Fibroblast of skin of left biceps (primary cell): ENCODE measurements around the gene SPON1.

Source experiments
- DNase-seq, 2 experiments: peaks; one replicate each; pipeline ENCODE4 v3.0.0-alpha.2; 2013; ENCODE audit warnings: low read depth in 2 of 2

The SPON1 gene

DNA sequence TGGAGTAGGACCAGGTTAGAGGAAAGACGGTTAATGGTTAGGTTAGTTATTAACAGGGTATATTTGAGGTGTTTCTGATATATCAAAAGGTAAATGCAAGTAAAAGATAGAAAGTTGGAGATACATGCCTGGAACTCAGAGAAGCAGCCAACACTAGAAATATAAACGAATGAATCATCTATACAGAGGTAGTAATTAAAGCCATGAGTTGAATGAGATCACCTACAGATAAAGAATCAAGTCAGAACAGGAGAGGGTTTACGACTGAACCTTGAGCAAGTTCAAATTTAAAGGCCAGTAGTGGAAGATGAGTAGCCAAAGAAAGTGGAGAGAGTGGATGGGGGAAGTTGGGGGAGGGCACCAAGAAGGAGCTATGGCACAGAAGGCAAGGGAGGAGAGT lies 73.9 kb downstream of the SPON1 start:
- no peak for DNase-seq

- DNase-seq: no peak
These were observed 78.5 kb downstream of the SPON1 start for GRCh38 chr11:14041040-14041439.

DNA sequence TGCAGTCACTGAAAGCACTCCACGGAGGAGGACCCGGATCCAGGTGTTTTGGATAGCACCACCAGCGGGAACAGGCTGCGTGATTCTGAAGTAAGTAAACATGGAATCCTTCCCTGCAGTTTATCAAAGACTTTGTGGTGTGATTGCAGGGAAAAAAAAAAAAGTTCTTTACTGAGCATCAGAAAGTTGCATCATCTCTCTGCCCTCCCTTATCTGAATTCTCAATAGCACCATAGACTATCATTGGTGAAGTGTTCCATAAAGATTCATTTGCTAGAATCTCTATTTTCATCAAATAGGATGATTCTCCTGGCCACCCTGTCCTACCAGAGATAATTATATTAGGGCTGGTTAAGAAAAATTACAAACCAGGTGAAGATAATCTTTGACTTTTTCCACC lies 79.0 kb downstream of the SPON1 start:
- DNase-seq: no peak

- DNase-seq: no peak
These were observed 80.4 kb downstream of the SPON1 start for GRCh38 chr11:14042686-14043465.

- no peak for DNase-seq
These were observed 82.4 kb downstream of the SPON1 start for GRCh38 chr11:14044916-14045315.

- no peak for DNase-seq
These were observed 82.9 kb downstream of the SPON1 start for GRCh38 chr11:14045417-14045816.

GRCh38 chr11:14052198-14052597 lies 89.7 kb downstream of the SPON1 start:
- DNase-seq: no peak

DNA sequence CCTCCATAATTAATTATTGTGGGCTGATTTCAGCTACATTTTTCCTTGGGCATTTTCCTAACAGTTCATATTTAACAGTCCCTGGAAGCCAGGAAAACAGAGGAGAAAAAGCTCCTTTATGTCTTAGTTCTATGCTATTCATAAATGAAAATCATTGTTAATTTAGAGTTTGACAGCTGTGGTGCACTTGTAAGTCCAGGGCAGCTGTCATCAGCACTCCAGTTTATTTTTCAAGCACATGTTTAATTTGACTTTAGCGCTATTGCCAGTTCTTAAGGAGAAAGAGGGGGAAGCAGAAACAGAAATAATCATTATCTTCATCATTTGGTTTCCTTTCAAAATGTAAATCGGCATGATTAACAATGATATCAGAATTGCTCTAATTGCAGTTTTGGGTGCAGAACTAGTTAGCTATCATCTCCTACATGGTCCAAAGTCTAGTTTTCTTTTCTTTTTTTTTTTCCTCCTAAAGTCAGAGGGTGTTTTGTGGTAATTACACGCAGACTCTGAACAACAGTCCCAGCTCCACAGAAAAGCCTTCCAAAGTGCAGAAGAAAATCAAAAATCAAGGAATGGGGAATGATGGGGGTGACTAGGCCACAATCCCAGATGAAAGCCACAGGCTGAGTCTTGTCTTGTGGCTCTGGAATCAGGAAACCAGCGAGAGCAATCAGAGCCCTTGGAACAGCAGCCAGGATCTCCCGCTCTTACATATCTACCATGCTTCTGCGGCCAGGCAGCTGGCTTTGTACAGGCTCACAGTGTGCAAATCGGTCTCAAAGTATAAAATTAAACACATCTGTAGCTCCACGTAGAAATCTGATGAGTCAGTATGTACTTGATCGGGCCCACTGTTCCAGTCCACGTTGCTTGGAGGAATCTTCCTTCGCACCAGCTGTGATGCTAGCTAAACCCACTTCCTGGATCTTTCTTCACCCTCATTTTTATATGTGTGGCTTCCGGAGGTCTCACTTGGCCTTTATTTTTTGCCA lies 91.9 kb downstream of the SPON1 start:
- DNase-seq: peak; percentile 87

- no peak for DNase-seq
These were observed 93.4 kb downstream of the SPON1 start for GRCh38 chr11:14055936-14056335.

DNA sequence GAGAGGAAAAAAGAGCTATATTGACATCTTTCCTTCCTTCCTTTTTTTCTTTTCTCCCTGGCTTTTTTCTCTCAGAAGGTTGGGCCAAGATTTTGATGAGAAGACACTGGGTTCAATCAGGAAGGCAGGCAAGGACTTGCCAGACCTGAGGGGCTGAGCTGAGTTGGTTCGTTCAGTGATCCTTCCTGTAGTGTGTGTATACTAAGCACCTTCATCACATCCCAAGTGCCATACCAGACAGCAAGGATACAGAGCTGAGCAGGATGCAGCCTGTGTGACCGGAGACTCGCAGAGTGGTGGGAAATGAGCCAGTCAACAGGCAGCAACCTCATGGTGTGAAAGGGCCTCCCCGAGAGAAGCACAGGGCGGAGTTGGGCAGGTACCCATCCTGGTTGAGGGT lies 95.5 kb downstream of the SPON1 start:
- DNase-seq: no peak

- DNase-seq: no peak
These were observed 97.0 kb downstream of the SPON1 start for GRCh38 chr11:14059491-14059890.

GRCh38 chr11:14061721-14062120 lies 99.2 kb downstream of the SPON1 start:
- no peak for DNase-seq

DNA sequence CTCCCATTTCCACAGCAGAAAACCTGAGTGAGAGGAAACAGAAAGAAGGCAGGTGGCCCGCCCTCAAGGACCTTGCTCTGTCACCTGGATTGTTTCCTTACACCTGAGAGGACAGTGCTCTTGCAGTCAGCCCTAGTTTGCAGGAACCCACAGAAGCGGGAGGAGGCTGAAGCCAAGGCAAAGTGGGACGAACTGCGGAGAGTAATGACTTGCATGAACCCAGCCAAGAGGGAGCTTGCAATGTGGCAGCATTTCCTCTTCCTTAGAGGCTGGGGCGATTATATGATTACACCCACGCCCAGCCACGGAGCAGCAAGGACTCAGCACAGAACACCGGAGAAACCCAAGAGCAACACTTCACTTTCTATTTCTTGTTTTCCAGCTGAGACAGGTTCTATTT lies 102.6 kb downstream of the SPON1 start:
- DNase-seq: no peak

DNA sequence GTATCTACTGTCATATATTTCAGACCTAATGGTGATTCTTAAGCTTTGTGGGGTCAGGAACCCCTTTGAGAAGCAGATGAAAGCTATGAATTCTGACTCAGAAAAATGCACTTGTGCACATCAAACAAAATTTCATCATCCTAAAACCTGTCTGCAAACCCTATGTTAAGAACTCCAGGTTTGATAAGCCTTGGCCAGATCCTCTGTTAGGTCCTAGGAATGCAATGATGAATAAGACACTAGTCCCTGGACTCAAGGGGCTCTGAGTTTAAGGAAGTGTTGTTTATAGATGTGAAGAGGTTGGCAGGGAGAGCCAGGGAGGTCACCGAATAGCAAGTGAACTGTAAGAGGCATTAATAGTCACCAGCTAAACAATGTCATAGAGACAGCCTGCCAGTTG lies 103.2 kb downstream of the SPON1 start:
- DNase-seq: no peak

GRCh38 chr11:14067686-14068085 lies 105.2 kb downstream of the SPON1 start:
- DNase-seq: no peak

DNA sequence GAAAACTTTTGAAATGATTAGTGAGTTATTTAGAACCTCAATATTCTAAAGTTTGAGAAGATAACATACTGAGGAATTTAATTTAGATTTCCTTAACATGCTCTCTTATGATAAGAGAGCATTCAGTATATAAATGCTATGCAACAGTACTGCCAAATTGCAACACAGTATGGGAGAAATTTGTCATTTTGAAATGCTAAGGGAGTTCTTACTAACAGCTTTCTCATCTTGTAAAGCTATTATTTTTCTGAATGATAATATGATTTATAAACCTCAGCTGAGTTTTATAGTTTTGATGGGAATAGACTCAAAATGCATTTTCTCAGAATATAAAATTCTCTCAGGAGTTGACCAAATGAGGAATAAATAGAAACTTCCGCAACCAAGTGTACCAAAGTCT lies 108.4 kb downstream of the SPON1 start:
- no peak for DNase-seq

DNA sequence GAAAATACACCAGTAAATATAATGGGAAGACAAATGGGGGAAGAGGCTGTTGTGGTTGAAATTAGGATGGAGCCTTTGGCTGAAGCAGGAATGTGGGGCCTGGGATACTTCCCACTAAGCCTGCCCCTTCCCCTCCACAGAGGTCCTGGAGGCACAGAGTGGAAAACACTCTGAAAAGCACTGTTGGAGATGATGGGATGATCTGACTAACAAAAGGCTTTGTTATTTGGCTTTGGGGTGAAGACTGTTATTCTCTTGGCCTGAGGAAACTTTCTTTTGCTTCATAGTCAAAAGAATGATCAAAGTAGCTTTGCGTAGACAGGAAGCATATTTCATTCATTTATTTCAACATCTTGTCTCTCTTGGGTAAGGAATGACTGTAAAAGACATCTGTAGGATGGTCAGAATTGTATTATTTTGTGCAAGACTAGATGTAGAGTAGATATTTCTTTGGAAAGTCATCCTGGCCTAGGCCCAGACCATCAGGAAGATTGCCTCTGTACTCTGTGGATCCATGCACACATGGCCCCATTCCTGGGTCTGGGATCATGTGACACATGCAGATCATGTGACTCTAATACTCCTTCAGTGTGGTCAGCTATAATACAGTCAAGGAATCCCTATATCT lies 111.4 kb downstream of the SPON1 start:
- DNase-seq: peak; percentile 76 to 82

GRCh38 chr11:14075118-14076078 lies 112.9 kb downstream of the SPON1 start:
- no peak for DNase-seq

DNA sequence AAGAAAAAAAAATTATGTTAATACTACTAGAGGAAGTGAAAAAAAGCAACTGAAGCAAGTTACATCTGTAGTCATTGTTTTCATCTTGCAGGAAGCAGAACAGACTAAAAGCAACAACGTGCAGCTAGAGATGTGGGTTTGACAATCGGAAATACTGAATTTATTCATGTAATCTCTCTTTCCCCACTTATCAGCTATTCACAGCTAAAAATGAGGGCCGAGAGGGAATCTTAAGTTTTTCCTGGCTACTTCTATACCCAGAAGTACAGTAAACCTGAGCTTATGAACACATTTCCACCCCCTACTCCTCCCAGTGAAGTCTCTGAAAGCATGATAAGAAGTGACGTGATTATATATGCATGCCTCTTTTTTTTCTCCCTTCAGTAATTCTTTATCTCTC lies 116.5 kb downstream of the SPON1 start:
- no peak for DNase-seq

- DNase-seq: no peak
These were observed 117.3 kb downstream of the SPON1 start for GRCh38 chr11:14079797-14080196.

DNA sequence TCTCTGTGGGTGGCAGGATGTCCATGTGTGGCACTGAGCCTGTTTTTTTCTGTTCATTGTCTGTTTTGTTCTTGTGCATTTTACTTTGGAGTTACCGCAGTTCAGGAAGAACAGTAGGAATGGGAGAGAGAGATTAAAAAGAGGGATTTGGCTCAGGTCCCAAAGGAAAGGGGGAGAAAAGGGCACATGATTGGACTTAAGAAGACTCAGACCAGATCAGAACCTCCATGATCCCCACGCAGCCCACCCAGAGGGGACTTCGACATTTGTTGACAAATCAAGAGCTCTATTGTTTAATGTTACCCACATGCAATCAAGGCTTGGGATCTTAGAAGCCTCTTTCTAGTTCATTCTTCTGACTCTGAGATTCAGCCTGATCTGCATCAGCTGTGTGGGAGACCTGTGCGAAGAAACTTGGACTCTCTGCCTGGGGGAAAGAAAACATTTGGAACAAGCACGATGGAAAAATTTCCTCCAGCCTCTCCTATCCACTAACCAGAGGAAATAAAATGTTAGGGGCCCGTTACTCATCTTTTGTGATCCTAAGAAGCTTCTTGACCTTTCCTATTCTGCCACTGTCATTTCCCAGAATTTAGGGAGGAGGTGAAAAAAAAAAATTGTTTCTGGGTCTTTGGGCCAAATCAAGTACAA lies 119.2 kb downstream of the SPON1 start:
- DNase-seq: no peak
